Endometrium (tissue), 2 donors: ENCODE measurements around the gene PLA2G10.
A peak's percentile ranks its signal among the peaks of the same experiment; 100 is the strongest.
"Not testable (repeated sequence)": the region's sequence is repeated elsewhere in the genome, so short reads cannot be mapped to it uniquely, and the experiment has no call there.

ENCODE experiments used
- FAIRE-seq: peaks from 2 replicates; lab custom pipeline; 2012; peaks lifted over from hg19 to GRCh38; lab: Jason Lieb, UNC
- donor health status: control.
- donor health status: control.

PLA2G10 gene, protein sequence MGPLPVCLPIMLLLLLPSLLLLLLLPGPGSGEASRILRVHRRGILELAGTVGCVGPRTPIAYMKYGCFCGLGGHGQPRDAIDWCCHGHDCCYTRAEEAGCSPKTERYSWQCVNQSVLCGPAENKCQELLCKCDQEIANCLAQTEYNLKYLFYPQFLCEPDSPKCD

DNA sequence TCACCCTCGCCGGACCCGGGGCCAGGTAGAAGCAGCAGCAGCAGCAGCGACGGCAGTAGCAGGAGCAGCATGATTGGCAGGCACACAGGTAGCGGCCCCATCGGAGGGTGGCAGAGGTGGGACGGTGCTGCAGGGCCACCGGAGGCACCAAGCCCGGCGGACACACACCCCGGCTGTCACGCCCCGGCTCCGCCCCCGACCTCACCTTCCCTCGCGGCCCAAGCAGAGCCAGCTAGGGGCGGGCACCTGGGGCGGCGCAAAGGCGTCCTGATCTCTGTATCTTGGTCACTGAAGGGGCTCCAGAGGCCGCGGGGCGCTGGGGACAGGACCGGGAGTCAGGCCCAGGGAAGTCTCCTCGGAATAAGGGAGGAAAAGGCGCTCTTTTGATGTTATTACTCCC lies at the start of gene PLA2G10:
Gene PLA2G10, minus strand, starts transcription at position 180 of the 400 bp plus-strand sequence. Its CDS starts 79 bp downstream, at position 101.
- FAIRE-seq = not testable (repeated sequence)

DNA sequence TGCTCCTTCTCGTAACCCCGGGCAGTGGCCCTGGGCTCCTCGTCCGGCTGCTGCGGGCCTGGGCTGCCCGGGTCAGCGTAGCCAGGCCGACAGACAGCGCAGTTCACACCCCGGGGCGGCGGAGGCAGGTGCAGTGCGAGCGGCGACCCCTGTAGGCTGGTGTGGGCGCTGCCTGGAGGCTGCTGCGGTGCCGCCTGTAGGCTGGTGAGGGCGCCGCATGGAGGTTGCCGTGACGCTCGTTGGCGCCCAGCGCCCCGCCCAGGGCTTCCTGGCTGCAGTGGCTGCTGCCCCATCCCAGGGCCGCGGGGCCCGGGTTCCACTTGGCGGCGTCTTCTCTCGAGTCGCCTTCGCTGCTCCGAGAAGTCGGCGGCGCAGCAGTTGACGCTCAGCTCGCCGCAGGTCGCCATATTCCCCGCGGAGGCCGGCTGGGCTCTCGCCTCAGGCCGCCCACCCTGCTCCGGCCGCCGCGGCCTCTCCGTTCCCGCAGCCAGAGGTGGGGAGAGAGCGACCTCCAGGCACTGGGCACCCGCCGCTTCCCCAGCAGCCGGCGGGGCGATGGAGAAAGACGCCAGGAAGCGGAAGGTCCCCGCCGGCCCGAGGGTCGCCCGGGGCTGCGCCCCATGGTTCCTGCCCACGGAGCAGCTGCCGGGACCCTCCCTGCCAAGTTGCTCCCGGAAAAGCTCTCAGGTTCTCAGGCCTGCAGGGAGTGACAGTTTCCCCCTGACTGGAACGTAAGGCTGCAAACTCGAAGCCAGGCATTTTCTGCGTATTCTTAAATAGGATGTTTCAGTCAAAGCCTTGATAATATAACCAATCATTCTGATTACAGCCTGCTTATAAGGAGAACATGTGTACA lies 48.4 kb upstream of the PLA2G10 start, which contains the start of gene NPIPA2:
Gene NPIPA2, plus strand, starts transcription at position 261 of the 856 bp plus-strand sequence. CDS start 5,533 bp downstream, outside the sequence.
- FAIRE-seq = peak; percentile 4

DNA sequence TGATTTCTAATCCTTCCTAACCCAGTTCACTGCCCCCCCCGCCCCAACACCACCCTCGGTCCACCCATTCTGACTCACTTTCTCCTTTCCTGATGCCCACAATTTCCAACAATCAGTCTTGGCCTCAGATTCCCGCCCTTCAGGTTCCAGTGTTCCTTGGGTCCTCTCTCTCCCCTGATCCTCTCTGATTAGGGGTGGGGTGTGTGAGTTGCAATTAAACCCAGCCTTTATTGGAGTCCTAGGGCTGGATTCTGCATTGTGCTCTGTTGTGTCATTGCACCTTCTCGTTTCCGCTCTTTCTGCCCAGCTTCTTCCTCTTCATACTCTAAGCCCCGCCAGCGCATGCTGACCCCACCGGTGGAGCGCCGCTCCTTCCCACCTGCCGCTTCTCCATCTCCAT lies 47.7 kb upstream of the PLA2G10 start:
- not testable (repeated sequence) for FAIRE-seq

DNA sequence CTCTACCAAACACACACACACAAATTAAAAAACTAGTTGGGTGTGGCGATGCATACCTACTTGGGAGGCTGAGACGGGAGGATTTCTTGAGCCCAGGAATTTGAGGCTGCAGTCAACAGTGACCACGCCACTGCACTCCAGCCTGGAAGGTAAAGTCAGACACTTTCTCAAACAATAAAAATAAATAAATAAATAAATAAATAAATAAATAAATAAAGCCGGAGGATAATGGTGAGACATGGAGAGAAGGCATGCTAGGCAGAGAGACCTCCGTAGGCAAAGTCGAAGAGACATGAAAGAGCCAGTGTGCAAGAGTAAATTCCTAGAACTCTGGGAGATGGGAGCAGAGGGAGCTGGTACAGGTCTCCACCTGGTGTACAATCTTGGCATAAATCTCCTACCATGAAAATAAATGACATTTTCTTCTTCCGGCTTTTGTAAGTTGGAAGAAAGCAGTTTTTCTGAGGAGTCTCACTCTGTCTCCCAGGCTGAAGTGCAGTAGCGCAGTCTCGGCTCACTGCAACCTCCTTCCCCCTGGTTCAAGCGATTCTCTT lies 46.8 kb upstream of the PLA2G10 start:
- FAIRE-seq = peak; percentile 57

DNA sequence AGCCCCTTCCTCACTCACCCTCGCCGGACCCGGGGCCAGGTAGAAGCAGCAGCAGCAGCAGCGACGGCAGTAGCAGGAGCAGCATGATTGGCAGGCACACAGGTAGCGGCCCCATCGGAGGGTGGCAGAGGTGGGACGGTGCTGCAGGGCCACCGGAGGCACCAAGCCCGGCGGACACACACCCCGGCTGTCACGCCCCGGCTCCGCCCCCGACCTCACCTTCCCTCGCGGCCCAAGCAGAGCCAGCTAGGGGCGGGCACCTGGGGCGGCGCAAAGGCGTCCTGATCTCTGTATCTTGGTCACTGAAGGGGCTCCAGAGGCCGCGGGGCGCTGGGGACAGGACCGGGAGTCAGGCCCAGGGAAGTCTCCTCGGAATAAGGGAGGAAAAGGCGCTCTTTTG lies 39.1 kb upstream of the PLA2G10 start:
- FAIRE-seq = not testable (repeated sequence)

DNA sequence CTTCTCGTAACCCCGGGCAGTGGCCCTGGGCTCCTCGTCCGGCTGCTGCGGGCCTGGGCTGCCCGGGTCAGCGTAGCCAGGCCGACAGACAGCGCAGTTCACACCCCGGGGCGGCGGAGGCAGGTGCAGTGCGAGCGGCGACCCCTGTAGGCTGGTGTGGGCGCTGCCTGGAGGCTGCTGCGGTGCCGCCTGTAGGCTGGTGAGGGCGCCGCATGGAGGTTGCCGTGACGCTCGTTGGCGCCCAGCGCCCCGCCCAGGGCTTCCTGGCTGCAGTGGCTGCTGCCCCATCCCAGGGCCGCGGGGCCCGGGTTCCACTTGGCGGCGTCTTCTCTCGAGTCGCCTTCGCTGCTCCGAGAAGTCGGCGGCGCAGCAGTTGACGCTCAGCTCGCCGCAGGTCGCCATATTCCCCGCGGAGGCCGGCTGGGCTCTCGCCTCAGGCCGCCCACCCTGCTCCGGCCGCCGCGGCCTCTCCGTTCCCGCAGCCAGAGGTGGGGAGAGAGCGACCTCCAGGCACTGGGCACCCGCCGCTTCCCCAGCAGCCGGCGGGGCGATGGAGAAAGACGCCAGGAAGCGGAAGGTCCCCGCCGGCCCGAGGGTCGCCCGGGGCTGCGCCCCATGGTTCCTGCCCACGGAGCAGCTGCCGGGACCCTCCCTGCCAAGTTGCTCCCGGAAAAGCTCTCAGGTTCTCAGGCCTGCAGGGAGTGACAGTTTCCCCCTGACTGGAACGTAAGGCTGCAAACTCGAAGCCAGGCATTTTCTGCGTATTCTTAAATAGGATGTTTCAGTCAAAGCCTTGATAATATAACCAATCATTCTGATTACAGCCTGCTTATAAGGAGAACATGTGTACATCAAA lies 9.3 kb upstream of the PLA2G10 start, which contains the start of gene NPIPA3:
Gene NPIPA3, plus strand, starts transcription at position 256 of the 856 bp plus-strand sequence. CDS start 5,533 bp downstream, outside the sequence.
- not testable (repeated sequence) for FAIRE-seq

DNA sequence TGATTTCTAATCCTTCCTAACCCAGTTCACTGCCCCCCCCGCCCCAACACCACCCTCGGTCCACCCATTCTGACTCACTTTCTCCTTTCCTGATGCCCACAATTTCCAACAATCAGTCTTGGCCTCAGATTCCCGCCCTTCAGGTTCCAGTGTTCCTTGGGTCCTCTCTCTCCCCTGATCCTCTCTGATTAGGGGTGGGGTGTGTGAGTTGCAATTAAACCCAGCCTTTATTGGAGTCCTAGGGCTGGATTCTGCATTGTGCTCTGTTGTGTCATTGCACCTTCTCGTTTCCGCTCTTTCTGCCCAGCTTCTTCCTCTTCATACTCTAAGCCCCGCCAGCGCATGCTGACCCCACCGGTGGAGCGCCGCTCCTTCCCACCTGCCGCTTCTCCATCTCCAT lies 8.6 kb upstream of the PLA2G10 start:
- not testable (repeated sequence) for FAIRE-seq

DNA sequence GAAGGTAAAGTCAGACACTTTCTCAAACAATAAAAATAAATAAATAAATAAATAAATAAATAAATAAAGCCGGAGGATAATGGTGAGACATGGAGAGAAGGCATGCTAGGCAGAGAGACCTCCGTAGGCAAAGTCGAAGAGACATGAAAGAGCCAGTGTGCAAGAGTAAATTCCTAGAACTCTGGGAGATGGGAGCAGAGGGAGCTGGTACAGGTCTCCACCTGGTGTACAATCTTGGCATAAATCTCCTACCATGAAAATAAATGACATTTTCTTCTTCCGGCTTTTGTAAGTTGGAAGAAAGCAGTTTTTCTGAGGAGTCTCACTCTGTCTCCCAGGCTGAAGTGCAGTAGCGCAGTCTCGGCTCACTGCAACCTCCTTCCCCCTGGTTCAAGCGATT lies 7.8 kb upstream of the PLA2G10 start:
- FAIRE-seq = not testable (repeated sequence)

DNA sequence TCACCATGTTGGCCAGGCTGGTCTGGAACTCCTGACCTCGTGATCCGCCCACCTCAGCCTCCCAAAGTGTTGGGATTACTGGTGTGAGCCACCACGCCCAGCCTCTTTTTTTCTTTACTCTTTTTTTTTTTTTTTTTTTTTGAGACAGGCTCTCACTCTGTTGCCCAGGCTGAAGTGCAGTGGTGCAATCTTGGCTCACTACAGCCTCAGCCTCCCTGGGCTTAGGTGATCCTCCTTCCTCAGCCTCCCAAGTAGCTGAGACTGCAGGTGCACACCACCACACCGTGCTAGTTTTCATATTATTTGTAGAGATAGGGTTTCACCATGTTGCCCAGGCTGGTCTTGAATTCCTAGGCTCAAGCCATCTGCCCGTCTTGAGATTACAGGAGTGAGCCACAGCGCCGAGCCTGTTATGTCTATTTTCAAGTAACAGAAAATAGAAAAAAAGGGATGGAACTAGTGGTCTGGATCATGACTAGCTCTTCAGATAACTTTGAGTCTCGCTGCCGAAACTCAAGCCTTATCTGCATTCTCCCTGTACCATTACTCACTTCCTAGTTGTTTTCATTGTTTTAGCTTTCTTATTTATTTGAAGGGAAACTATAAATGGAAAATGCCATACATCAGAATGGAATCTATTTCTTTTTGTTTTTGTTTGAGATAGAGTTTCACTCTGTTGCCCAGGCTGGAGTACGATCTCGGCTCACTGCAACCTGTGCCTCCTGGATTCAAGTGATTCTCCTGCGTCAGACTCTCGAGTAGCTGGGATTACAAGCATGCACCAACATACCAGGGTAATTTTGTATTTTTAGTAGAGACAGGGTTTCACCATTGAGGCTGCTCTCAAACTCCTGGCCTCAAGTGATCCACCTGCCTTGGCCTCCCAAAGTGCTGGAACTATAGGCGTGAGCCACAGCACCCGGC lies 8.0 kb downstream of the PLA2G10 start:
- FAIRE-seq = not testable (repeated sequence)

DNA sequence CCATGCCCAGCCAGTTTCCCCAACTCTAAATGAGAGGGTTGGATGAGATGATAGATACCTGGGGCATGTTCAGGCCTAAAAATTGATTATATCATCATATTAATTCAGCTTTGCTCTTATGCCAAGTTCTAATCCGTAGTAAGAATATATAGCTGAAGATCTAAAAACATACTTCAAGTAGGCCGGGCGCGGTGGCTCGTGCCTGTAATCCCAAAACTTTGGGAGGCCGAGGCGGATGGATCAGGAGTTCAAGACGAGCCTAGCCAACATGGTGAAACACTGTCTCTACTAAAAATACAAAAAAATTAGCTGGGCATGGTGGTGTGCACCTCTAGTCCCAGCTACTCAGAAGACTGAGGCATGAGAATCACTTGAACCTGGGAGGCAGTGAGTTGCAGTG lies 12.0 kb downstream of the PLA2G10 start:
- no peak for FAIRE-seq

DNA sequence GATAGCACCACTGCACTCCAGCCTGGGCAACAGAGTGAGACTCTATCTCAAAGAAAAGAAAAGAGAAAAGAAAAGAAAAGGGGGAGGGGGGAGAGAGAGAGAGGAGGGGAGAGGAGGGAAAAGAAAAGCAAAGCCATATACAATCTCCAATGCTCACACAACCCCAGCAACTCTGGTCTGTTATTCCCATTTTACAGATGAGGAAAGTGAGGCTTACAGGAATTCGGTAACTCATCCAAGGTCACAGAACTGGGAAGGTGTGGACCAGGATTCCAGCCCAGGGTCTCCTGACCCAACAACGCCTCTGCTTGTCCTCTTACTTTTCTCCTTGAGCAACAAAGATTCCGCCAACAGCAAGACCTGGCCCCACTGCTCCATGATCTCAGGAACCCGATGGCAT lies 13.0 kb downstream of the PLA2G10 start:
- FAIRE-seq = no peak

DNA sequence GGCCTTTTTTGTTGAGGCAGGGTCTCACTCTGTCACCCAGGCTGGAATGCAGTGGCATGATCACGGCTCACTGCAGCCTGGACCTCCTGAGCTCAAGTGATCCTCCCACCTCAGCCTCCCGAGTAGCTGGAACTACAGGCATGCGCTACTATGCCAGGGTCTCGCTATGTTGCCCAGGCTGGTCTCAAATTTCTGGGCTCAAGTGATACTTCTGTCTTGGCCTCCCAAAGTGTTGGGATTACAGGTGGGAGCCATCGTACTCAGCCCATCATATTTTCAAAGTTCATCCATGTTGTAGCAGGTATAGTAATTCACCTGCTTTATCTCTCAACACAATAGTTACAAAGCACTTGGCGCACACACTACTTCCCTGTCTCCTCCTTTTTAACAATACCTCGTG lies 13.7 kb downstream of the PLA2G10 start:
- FAIRE-seq = not testable (repeated sequence)

DNA sequence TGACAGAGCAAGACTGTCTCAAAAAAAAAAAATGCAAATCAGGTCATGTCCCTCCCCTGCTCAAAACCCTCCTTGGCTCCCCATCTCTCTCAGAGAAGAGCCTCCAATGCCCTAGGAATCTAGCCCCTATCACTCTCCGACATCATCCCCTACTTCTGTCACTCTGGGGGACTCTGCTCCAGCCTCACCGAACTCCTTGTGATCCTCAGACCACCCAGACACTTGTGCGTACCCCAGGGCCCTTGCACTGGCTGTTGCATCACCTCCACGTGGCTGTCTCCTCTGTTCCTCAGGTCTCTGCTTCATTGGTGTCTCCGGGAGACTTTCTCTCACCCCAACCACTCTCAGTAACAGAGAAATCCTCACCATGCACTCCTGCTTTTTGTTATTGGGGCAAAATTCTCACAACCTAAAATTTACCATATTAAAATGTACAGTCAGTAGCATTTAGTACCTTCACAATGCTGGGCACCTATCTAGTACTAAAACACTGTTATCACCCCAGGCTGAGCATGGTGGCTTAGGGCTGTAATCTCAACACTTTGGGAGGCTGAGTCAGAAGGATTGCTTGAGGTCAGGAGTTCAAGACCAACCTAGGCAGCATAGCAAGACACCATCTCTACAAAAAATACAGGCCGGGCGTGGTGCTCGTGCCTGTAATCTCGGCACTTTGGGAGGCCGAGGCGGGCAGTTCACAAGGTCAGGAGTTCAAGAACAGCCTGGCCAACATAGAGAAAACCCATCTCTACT lies 15.2 kb downstream of the PLA2G10 start:
- FAIRE-seq = no peak

DNA sequence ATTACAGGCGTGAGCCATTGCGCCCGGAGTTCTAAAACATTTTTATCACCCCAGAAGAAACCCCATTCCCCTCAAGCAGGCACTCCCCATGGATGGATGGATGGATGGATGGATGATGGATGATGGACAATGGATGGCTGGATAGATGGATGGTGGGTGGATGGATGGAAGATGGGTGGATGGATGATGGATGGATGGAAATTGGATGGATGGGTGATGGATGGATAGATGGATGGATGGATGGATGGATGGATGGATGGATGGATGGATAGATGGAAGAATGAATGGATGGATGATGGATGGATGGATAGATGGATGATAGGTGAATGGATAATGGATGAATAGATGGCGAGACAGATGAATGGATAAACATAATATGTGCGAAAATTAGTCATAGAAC lies 16.5 kb downstream of the PLA2G10 start:
- FAIRE-seq = no peak

DNA sequence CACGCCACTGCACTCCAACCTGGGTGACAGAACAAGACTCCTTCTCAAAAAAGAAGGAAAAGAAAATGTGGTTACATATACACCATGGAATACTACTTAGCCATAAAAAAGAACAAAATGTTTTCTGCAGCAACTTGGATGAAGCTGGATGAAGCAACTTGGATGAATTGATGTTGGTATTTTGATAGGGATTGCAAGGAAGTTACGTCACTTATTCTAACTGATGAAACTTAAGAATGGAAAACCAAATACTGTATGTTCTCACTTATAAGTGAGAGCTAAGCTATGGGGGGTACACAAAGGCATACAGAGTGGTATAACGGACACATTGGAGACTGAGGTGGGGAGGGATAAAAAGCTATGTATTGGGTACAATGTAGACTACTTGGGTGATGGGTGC lies 17.5 kb downstream of the PLA2G10 start:
- no peak for FAIRE-seq

DNA sequence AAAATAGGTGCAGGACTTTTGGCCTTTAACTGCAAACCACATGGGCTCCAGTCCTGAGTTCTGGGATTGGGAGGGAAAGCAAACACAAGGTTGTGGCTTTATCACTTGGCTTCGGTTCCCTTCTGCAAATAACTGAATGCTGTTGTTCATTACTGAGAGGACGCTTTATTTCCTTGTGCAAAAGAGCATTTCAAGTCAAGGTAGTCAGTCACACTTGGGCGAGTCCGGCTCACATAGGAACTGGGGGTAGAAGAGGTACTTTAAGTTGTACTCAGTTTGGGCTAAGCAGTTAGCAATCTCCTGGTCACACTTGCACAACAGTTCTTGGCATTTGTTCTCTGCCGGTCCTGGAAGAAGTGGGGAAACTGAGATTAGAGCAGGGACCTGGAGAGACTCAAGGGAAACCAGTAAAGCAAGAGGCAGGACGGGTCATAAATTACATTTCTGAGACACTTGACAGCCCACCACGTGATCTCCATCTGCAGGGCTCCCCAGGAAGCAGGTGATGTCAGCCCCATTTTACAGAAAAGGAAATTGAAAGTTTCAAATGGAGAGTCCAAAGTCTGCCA lies 21.6 kb downstream of the PLA2G10 start:
- no peak for FAIRE-seq

DNA sequence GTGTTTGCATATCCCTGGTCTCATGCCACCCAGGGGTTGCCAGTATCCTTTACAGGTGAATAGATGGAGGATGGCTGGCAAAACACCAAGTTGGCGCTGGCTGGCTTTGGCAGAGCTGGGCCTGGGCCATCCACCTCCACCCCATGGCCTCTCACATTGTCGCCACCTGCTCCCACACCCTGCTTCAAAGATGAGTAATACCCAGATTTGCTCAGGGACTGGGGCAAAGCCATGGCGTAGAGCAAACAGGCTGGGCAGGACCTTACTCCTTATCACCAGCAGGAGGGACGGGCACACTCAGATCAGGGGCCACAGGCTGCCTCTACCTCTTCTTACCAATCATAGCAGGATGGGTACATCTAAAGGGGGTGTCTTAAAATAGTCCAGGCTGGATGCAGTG lies 24.3 kb downstream of the PLA2G10 start:
- no peak for FAIRE-seq

DNA sequence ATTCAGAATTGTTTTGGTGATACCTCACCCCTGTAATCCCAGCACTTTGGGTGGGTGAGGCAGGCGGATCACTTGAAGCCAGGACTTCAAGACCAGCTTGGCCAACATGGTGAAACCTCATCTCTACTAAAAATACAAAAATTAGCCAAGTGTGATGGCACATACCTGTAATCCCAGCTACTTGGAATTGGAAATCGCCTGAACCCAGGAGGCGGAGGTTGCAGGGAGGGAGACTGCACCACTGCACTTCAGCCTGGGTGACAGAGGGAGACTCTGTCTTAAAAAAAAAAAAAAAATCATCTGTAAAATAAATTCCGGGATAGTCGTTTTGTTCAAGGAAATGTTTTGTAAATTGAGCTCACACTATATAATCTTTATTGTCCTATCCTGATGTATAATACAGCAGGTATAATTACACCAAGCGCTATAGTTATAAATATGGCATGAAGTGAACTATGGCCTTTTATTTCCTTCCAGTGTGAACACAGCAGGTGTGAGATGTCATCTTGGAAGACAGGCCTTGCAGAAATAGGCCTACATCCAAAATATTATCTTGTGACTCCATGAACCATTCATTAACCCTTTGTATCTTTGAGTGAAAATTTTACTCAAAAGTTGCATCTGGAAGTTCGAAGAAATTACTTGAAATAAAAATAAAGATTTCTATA lies 25.4 kb downstream of the PLA2G10 start:
- no peak for FAIRE-seq
